PC-9 (cell line): ENCODE results near the gene ATOH8. TPM values are rescaled to one million over a fixed set of nuclear protein-coding genes. Genes with fewer than 3 reads are reported as not detected.

Source experiments
- BruUV-seq: library from RNA; stranded (reverse); fragments of 400-500 nt; replicated peaks from 2 replicates; lab custom pipeline; 2021; lab: Mats Ljungman, UMichigan
- CTCF ChIA-PET: fragments of 300-600 bp; sonication (Branson Sonifier 250); formaldehyde crosslinking; loops from one replicate; lab custom pipeline; 2022; ENCODE audit warnings: antibody characterized with exemption; lab: Charles Lee
- POLR2A ChIA-PET: fragments of 300-600 bp; sonication (Branson Sonifier 250); formaldehyde crosslinking; loops from one replicate; lab custom pipeline; 2022; ENCODE audit warnings: antibody characterized with exemption; ENCODE audit not compliant: unreplicated experiment; lab: Charles Lee
- DNase-seq, 2 experiments: peaks; one replicate each; pipeline versions ENCODE4 v3.0.0 to v3.0.0-alpha.2; 2015 to 2022; ENCODE audit warnings: mixed read lengths in 1 of 2
- H2AFZ ChIP-seq: fragments of 200-600 bp; sonication (generic); 2 replicates; pipeline ENCODE4 v1.8.1; 2017; ENCODE audit warnings: antibody characterized with exemption
- H3F3A ChIP-seq: fragments of 200-600 bp; sonication (generic); 2 replicates; pipeline ENCODE4 v1.8.1; 2017; ENCODE audit warnings: antibody characterized with exemption, mild to moderate bottlenecking, low read depth; ENCODE audit not compliant: insufficient read depth
- H3K27ac ChIP-seq: fragments of 200-600 bp; sonication (generic); 2 replicates; pipeline ENCODE4 v1.6.1; 2016; ENCODE audit warnings: mixed run types
- H3K27me3 ChIP-seq: fragments of 200-600 bp; sonication (generic); 2 replicates; pipeline ENCODE4 v1.6.1; 2016; ENCODE audit warnings: low read depth, mixed run types; ENCODE audit not compliant: insufficient read depth
- H3K36me3 ChIP-seq: fragments of 200-600 bp; sonication (generic); 2 replicates; pipeline ENCODE4 v1.6.1; 2016; ENCODE audit warnings: low read depth, mixed run types
- H3K4me1 ChIP-seq: fragments of 200-600 bp; sonication (generic); replicated peaks from 2 replicates; pipeline ENCODE4 v1.6.1; 2016; ENCODE audit warnings: mixed run types; ENCODE audit not compliant: insufficient read depth
- H3K4me2 ChIP-seq: fragments of 200-600 bp; sonication (generic); 2 replicates; pipeline ENCODE4 v1.6.1; 2017; ENCODE audit warnings: mixed run types
- H3K4me3 ChIP-seq: fragments of 200-600 bp; sonication (generic); 2 replicates; pipeline ENCODE4 v1.6.1; 2016; ENCODE audit warnings: mixed run types
- H3K79me2 ChIP-seq: fragments of 200-600 bp; sonication (generic); 2 replicates; pipeline ENCODE4 v1.6.1; 2017; ENCODE audit warnings: low read depth, mixed run types
- H3K9me2 ChIP-seq: fragments of 200-600 bp; sonication (generic); 2 replicates; pipeline ENCODE4 v1.8.1; 2017; ENCODE audit warnings: mild to moderate bottlenecking; ENCODE audit not compliant: insufficient read depth
- H3K9me3 ChIP-seq: fragments of 200-600 bp; sonication (generic); 2 replicates; pipeline ENCODE4 v1.8.1; 2016; ENCODE audit warnings: low read depth; ENCODE audit not compliant: insufficient read depth
- H4K20me1 ChIP-seq: fragments of 200-600 bp; sonication (generic); 2 replicates; pipeline ENCODE4 v1.8.1; 2017; ENCODE audit not compliant: insufficient read depth
- CTCF ChIP-seq: fragments of 200-600 bp; sonication (generic); conservative IDR thresholded peaks from 2 replicates; pipeline ENCODE4 v1.6.1; 2017; ENCODE audit warnings: mixed run types, antibody characterized with exemption, mild to moderate bottlenecking, moderate library complexity
- EZH2 ChIP-seq: fragments of 200-600 bp; sonication (generic); IDR thresholded peaks from 2 replicates; pipeline ENCODE4 v1.8.0; 2017; ENCODE audit warnings: antibody characterized with exemption, low read depth
- intact Hi-C: fragments of 100-400 bp; cut with micrococcal nuclease; formaldehyde crosslinking; loops from one replicate; pipeline ENCODE4 v1.10.0; 2022; ENCODE audit not compliant: unreplicated experiment
- total RNA-seq: library from RNA; stranded (reverse); gene quantifications from 2 replicates; pipeline ENCODE4 v1.2.3, GENCODE V29; 2021

ATOH8 gene
- total RNA-seq, 1 experiment from 2014 or later, result not detected

- H3K27me3 ChIP-seq, result peaks cover 11% of the 10 kb centered on the region
- no TSS peak for BruUV-seq
- POLR2A ChIA-PET, result interaction anchor here (0.6 kb wide), 1 partner anchor 9 kb away, joined by 5 read pairs; no protein-coding TSS in a partner anchor
These were observed 26.7 kb downstream of the ATOH8 start for GRCh38 chr2:85780316-85781012.

GRCh38 chr2:85781013-85781332 lies 27.2 kb downstream of the ATOH8 start:
- Histone ChIP-seq H3K36me3 (no peaks in the 10 kb centered on the region), H4K20me1 (no peaks in the 10 kb centered on the region), H3K27me3 (peaks cover 11% of the 10 kb centered on the region), H3K4me1 (no peaks in the 10 kb centered on the region), H3K4me3 (no peak overlapping the region), H3K27ac (no peak overlapping the region), H3K9me2 (no peaks in the 10 kb centered on the region), H3F3A (no peaks in the 10 kb centered on the region), H3K4me2 (no peak overlapping the region), H2AFZ (no peak overlapping the region), H3K79me2 (no peaks in the 10 kb centered on the region), H3K9me3 (no peaks in the 10 kb centered on the region)
- no peak for TF ChIP-seq EZH2
- no peak for TF ChIP-seq CTCF
- intact Hi-C loops, result no loop called here
- DNase-seq, result no peak
- no TSS peak for BruUV-seq
- ChIA-PET CTCF (no interaction called here), POLR2A (interaction anchor here (0.6 kb wide), 1 partner anchor 9 kb away, joined by 5 read pairs; no protein-coding TSS in a partner anchor)

More at GRCh38 chr2:85780316-85781012, 26.7 kb downstream of the ATOH8 start:
- H3F3A ChIP-seq, result no peaks in the 10 kb centered on the region
- CTCF ChIA-PET, result no interaction called here
- H3K79me2 ChIP-seq, result no peaks in the 10 kb centered on the region
- H3K9me3 ChIP-seq, result no peaks in the 10 kb centered on the region
- intact Hi-C loops, result no loop called here
- H3K36me3 ChIP-seq, result no peaks in the 10 kb centered on the region
- no peaks in the 10 kb centered on the region for H4K20me1 ChIP-seq
- no peak for DNase-seq
- no peak overlapping the region for H2AFZ ChIP-seq
- no peaks in the 10 kb centered on the region for H3K4me1 ChIP-seq
- H3K9me2 ChIP-seq, result no peaks in the 10 kb centered on the region
- H3K4me2 ChIP-seq, result no peak overlapping the region
- no peak overlapping the region for H3K27ac ChIP-seq
- H3K4me3 ChIP-seq, result no peak overlapping the region
- TF ChIP-seq EZH2 (no peak), CTCF (no peak)

- Histone ChIP-seq H3K4me3 (no peak overlapping the region), H4K20me1 (no peaks in the 10 kb centered on the region), H3K27me3 (no peaks in the 10 kb centered on the region), H3K4me2 (no peak overlapping the region), H3K79me2 (no peaks in the 10 kb centered on the region), H3K36me3 (no peaks in the 10 kb centered on the region), H2AFZ (no peak overlapping the region), H3K9me3 (no peaks in the 10 kb centered on the region), H3F3A (no peaks in the 10 kb centered on the region), H3K27ac (no peak overlapping the region), H3K4me1 (no peaks in the 10 kb centered on the region), H3K9me2 (no peaks in the 10 kb centered on the region)
- CTCF ChIA-PET, result no interaction called here
- POLR2A ChIA-PET, result no interaction called here
- no TSS peak for BruUV-seq
- TF ChIP-seq EZH2 (no peak), CTCF (no peak)
- no peak for DNase-seq
- intact Hi-C loops, result no loop called here
These were observed 30.0 kb downstream of the ATOH8 start for GRCh38 chr2:85783796-85784195.
